ENCODE data around the gene PEX5.
"Not testable (repeated sequence)": the region's sequence is repeated elsewhere in the genome, so short reads cannot be mapped to it uniquely, and the experiment has no call there.

PEX5 gene

DNA sequence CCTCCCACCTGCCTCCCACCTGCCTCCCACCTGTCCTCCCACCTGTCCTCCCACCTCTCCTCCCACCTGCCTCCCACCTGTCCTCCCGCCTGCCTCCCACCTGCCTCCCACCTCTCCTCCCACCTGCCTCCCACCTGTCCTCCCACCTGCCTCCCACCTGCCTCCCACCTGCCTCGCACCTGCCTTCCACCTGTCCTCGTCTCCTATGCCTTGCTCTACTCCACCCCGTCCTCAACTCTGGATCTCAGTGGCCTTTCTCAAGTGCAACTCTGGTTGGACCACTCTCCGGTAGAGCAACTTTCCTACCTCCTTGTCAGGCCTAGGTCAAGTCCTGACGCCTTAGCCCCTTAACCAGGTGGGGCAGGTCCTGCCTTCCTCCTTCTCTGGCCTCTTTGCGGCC, 29.3 kb upstream of the PEX5 start:
- no peak for DNase-seq (ENCODE audit: low spot score)

DNA sequence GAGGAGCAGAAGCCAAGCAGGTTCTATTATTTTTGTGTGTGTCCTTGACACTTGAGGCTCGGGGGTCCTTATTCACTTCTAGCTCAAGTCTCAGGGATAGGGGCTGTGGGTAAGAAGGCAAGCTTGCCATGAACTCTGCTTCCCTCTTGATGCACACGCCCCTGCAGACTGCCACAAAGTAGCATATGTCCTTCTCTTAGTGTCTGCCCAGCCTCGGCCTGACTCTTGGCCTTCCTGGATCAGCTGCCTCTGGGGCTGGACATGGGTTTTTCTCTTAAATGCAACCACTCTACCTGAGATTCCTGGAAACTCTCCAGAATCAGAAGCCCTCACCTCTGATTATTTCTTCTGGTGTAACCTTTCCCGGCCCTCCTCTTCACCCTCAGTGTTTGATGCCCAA, 28.2 kb upstream of the PEX5 start:
- DNase-seq (ENCODE audit: low spot score), result no peak

DNA sequence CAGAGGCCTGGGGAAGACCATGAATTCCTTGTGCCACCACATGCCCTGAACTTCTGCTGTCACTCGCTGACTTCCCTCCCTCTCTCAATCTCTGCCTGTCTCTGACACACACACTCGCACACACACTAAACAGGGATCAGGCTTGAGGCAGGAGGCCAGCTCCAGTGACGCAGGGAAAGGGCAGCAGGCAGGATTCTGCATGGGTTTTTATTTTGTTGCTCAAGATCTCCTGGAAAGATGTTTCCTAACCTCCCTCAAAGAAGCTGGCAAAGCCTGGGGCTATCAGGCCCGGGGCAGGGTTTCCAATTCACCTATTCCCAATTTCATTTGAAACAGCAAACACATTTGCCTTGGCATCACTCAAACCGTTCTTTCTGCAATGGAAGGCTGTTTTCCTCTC, 27.7 kb upstream of the PEX5 start:
- no peak for DNase-seq (ENCODE audit: low spot score)

DNA sequence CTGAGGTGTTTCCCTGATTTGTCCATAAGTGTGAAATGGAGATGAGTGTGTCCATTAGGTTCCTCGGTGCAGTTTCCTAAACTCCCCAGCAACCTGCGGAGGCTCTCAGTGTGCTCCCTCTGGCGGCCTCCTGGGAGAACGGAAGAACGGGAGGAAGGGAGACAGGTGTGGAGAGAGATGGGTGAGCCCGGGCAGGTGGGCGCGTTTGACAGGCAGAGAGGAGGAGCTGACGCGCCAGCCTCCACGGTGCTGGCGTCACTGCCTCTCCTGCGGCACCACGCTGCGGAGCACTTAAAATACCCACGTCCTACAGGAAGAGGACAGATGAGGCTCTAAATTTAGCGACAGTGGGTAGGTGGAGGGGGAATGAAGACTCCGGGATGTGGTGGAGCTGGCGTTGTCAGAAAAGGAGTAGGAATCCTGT, 26.8 kb upstream of the PEX5 start:
- DNase-seq (ENCODE audit: low spot score), result no peak

DNA sequence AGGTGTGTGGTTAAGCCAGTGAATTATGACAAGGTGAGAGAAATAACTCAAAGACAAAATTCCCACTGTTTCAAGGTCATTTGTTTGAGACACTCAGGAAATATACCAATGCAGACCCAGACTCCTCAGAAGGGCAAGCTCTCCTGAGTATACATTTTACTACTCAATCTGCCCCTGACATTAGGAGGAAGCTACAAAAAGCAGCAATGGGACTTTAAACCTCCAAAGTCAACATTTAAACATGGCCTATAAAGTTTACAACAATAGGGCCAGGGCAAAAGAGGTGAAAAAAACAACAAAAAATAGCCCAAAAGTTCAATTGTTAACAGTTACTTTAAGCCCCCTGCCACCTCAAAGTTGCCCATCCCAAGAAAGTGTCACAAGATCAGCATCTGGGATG, 19.5 kb upstream of the PEX5 start:
- DNase-seq (ENCODE audit: low spot score), result no peak

DNA sequence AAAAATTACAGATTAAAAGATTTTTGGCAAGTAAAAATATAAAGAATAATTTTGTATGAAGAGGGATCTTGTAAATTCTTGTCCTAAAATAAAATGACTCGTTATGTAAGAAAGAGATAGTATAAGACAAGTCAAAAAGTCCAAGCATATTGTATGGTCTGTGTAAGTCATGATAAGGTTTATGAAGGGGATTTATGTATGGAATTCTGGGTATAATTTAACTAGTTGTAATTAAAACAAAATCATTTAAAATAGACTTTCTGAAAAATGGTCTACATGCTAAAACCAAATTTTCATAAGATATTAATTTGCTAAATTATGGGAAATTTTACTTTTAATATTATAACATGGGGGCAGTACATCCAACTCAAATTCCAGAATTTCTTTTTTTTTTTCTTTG, 17.6 kb upstream of the PEX5 start:
- DNase-seq (ENCODE audit: low spot score), result no peak

DNA sequence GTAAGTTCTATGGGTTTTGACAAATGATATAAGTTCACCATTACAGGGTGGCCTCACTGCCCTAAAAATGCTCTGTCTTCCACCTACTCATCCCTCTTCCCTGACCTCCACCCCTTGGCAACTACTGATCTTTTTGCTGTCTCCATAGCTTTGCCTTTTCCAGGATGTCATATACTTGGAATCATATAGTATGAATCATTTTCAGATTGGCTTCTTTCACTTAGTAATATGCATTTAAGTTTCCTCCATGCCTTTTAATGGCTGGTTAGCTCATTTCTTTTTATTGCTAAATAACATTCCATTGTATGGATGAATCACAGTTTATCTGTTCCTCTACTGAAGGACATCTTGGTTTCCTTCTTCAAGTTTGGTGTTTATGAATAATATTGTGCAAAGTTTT, 14.0 kb upstream of the PEX5 start:
- DNase-seq (ENCODE audit: low spot score), result peak; percentile 37

DNA sequence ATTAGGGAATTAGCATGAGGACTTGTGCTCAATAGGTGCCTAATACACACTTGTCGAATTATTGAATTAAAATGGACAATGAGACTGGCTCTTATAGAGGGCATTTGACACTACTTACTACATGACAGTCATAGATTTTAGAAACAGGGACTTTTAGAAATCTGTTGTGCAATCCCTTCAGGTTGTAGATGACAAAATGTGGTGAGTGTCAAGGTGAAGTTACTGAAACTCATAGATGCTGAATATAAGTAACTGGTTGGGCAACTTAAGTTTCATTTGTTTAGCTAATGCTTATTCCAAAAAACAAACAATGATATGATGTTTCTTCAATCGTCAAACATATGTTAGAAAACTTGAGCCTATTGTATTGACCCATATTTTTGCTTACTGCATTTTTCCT, 12.9 kb upstream of the PEX5 start:
- no peak for DNase-seq (ENCODE audit: low spot score)

DNA sequence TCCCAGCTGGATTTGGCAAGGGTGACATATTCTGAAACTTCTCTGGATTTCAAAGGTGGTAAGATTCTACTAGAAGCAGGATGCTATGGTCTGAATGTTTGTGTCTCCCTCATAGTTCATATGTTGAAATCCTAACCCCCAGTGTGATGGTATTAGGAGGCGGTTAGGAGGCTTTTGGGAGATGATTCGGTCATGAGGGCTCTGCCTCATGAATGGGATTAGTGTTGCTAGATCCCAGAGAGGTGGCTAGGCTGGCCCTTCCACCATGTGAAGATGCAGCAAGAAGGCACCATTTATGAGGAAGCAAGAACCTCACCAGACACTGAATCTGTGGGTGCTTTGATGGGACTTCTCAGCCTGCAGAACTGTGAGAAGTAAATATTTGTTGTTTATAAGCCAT, 11.0 kb upstream of the PEX5 start:
- DNase-seq (ENCODE audit: low spot score), result no peak

DNA sequence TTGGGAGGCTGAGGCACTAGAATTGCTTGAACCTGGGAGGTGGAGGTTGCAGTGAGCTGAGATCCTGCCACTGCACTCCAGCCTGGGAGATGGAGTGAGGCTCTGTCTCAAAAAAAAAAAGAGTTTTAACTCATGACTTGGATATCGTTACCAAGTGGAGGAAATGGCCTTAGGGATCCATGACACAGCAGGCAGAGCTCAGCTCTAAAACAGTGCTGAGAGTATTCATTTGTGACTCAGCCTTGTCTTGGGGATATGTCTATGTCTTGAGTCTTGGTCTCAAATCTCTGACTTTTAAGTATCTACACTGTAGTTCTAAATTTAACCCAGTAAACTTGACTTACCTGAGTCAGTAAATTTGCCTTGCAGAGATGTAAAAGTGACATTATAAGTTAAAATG, 8.8 kb upstream of the PEX5 start:
- no peak for DNase-seq (ENCODE audit: low spot score)

DNA sequence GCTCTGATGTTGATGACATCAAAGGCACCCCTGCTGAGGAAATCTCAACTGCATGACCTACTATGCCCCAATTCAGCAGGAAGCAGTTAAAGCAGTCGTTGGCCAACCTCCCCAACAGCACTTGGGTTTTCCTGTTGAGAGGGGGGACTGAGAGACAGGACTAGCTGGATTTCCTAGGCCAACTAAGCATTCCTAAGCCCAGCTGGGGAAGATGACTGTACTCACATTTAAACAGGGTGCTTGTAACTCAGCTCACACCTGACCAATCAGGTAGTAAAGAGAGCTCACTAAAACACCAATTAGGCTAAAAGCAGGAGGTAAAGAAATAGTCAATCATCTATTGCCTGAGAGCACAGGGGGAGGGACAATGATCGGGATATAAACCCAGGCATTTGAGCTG, 3.4 kb upstream of the PEX5 start:
- not testable (repeated sequence) for DNase-seq (ENCODE audit: low spot score)

DNA sequence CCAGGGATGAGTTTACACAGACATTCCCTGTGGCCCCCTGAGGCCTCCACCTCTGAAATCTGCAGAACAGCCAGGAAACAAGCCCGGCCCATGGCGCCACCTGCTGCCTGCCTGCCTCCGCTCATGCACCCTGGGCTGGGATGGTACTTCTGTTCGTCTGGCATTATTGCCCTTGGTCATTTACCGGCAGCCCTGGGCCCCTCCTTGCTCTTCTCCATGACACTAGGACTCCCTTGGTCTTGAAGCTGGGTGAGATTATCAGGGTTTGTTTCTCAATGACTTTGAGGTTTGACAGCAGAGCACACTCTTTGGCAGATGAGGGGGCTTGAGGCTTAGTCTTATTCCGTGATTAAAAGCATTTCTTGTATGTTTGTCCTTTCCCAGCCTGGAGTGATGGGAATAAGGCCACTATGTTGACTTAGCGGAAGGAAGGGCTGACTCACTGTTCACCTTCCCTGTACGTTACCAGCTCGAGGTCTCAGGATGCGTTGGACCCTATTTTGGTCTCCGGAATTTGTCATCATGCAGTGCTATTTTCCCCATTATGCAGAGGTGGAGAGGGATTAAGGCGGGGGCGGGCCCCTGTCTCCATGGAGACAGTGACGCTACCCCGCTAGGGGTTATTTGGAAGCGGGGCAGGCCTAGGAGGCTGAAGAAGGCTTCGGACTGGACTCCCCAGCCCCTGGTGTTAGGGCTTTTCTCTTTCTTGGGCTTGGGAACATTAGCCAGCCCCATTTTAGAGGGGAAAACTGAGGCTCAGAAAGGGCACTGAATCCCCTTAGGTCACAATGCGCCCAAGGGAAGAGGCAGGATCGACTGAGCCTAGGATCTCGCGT, 706 bp upstream of the PEX5 start:
- peak; percentile 99 for DNase-seq (ENCODE audit: low spot score)

DNA sequence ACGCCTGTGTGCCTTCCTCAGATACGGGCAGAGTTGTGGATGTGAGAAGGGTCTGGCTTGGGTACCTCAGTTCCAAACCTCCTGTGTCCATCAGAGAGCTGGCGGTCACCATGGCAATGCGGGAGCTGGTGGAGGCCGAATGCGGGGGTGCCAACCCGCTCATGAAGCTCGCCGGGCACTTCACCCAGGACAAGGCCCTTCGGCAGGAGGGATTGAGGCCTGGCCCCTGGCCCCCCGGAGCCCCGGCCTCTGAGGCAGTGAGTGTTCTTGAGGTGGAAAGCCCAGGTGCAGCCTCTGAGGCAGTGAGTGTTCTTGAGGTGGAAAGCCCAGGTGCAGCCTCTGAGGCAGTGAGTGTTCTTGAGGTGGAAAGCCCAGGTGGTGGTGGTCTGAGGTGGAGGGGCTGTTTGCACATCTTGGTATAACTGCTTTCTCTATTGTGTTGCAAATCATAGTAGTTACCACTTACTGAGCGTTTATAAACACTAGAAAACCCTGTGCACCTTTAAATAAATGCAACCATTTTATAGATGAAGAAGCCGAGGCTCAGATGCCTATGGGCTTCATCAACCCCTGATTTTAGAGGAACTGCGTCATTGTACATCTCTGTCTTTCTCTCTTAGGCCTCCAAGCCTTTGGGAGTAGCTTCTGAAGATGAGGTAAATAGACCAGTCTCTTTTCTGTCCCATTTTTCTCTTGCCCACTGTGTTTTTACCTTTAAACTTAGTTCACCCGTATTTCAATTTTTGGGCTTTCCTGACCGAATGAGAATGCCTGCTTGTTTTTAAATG, 976 bp downstream of the PEX5 start:
- peak; percentile 74 for DNase-seq (ENCODE audit: low spot score)

DNA sequence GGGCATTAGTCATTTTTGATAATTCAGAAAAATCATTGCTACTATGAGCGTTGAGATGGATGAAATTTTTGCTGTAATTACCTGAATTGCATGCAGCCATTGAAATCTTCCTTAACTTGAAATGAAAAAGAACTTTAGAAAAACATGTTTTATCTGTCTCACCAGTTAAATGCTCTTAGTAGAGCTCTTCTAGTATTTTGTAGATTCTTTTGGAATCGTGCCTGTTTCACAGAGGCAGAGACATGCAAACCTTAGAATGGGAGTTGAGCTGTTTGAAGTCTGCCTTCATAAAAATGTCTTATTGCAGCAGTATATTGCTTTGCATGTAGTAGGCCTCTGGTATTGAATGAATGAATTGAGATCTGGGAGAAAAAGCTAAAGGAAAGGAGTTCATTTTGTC, 4.2 kb downstream of the PEX5 start:
- no peak for DNase-seq (ENCODE audit: low spot score)

DNA sequence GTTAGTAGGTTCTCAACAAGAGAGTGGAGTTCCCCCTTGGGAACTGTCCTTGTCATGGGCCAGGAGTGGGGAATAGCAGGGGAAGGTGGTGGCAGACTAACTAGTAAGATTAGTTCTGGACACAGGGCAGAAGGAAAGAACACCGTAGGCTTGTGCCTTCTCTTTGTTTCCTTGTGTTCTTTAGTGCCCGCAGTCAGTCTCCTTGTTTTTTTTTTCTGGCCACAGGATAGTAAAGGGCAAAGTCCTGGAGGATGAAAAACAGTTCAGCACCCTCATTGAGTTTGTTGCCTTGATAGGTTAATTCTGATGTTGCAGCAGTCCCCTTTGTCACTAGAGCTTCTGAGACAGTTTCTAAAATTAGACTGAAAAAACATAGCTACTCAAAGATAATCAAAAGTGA, 8.4 kb downstream of the PEX5 start:
- DNase-seq (ENCODE audit: low spot score), result no peak

DNA sequence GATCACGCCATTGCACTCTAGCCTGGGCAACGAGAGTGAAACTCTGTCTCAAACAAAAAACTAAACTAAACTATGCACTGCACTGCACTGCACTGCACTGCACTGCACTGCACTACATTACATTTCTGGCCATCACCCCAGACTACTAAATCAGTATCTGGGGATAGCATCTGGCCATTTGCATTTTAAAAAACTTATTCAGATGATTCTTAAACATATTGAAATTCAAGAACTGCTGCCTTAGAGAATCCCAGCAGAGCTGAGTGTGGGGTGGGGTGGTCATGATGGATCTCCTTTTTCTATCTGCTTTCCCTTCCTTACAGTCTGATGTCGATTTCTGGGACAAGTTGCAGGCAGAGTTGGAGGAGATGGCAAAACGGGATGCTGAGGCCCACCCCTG, 13.6 kb downstream of the PEX5 start:
- DNase-seq (ENCODE audit: low spot score), result no peak

DNA sequence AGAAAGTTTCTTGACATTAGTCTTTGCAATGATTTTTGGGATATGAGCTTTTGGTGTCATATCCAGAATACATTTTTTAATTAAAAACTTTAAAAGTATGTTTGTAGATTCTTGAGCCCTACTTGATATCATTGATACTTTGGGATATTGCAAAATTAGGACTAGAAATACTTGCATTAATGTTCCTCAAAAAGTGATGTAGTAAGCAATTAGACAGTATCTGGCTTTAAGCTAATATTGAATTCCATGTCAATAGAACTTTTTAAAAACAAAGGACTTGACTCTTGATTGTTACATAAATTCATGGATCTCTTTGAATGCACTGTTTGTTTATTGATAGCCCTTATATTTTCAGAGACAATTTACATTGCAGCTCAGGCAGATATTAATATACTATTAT, 15.6 kb downstream of the PEX5 start:
- DNase-seq (ENCODE audit: low spot score), result no peak

DNA sequence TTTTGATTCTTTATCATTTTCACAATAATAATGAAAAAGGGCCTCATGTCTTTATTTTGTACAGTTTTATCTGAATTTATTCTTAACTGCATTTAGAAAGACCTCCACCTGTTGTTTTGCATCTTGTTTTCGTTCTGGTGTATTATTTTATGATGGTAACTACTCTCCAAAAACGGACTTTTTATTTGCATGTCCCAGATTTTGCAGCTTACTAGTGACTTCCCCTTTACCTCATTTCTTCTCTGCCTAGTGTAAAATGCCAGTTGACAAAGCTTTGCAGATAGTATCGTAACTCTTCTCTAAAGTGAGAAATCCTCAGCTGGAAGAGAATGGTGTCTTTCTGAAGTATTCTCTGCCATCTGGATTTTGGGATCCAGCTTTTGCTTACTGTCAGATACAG, 17.2 kb downstream of the PEX5 start:
- no peak for DNase-seq (ENCODE audit: low spot score)

DNA sequence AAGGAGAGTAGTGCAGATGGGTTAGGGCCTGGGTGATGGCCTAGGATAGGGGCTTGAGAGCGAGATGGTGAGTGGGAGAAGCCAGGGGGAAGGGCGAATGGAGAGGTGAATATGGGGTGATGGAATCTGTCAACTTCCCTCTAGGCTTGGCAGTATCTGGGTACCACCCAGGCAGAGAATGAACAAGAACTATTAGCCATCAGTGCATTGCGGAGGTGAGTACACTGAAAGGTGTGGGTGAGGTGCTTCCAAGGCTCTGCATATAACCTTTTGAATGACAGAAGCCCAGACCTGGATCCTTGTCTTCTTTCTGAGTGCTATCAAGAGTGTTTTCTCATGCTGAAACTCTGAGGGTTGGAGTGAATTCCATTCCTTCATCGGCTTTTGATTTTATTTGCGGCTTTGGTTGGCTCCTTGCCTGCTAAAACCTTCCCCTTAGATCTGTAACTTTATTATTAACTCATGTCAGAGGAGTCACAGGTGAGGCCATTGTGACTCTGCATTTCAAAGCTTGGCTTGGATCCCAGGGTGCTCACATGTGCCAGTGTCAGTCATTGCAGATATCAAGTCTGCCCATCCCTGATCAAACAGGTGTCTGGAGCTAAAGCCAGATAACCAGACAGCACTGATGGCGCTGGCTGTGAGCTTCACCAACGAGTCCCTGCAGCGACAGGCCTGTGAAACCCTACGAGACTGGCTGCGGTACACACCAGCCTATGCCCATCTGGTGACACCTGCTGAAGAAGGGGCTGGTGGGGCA, 18.6 kb downstream of the PEX5 start:
- no peak for DNase-seq (ENCODE audit: low spot score)

DNA sequence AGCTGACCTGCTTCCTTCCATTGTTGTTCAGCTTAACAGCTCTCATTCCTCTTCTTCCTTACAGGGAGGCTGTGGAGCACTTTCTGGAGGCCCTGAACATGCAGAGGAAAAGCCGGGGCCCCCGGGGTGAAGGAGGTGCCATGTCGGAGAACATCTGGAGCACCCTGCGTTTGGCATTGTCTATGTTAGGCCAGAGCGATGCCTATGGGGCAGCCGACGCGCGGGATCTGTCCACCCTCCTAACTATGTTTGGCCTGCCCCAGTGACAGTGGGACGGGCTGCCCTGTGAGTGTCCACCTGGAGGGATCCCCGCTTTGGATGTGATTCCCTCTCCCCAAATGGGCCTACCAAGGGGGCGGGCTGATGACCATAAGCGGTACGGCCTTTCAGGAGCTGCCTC, 20.5 kb downstream of the PEX5 start:
- no peak for DNase-seq (ENCODE audit: low spot score)

DNA sequence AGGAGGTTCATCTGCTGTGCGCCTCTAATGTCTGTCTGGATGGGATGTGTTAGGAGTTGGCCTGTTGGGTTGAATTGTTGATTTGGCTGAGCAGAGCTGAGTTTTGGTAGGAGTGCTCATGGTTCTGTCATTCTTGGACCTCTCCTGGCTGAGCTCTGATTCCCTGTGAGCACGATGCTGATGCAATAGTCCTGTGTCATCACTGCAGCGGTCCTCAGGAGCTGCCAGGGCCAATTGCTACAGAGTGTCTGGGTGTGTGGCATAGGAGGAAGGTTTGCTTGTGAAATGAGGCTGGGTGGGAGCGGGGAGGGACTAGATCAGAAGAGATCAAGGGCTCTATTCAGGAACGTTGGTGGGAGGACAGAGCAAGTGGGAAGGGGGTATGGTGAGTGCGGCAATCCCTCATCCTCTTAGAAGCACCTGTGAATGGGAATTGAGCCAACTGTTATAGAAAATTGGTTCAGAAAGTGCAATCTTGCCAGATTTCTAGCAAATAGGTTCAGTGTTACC, 21.2 kb downstream of the PEX5 start:
- DNase-seq (ENCODE audit: low spot score), result no peak

DNA sequence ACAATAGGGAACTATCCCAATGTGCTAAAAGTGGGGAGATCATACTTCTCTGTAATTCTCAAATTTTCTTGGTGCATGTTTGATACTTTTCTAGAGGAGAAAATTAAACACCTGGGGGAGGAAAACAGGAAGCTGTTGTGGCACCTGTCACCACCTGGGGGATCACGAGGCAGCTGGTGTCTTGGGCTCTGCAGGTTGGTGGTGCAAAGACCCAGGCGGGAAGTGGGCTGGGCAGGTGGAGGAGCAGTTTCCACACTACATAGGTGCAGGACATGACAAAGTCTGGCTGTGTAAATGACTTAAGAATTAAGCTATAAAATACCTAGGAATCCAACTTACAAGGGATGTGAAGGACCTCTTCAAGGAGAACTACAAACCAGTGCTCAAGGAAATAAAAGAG, 23.2 kb downstream of the PEX5 start:
- DNase-seq (ENCODE audit: low spot score), result no peak

DNA sequence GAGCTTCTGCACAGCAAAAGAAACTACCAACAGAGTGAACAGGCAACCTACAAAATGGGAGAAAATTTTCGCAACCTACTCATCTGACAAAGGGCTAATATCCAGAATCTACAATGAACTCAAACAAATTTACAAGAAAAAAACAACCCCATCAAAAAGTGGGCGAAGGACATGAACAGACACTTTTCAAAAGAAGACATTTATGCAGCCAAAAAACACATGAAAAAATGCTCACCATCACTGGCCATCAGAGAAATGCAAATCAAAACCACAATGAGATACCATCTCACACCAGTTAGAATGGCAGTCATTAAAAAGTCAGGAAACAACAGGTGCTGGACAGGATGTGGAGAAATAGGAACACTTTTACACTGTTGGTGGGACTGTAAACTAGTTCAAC, 24.3 kb downstream of the PEX5 start:
- DNase-seq (ENCODE audit: low spot score), result not testable (repeated sequence)

All from RKO (cell line).